ENCODE measurements around the gene RBM43. TPM values are rescaled to one million over a fixed set of nuclear protein-coding genes. Genes with fewer than 3 reads are reported as not detected.

The RBM43 gene
- total RNA-seq, 1 donor from 2014 or later, result 1.5 TPM

DNA sequence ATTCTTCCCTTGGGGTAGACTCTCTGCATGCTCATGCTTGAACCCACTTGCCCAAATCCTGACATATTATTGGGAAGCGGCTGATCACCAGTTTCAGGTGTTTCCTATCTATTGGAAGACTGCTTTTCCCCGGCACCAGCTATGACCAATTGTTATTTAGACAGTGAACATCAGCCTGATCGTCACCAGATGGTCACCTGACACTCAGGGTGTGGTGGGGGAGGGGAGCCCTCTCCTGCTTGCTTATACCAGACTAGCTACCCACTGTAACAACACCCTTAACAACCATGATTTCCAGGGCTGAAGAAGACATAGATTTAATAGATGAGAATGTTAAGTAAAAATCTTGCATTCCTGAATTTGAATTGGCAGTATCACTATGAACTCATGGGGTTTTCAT lies 44.3 kb downstream of the RBM43 start:
- H3K27ac ChIP-seq (replicated peaks), result no peak overlapping the region
- no peaks in the 10 kb centered on the region for H3K36me3 ChIP-seq
- H3K27me3 ChIP-seq (ENCODE audit: low read depth), result peaks cover 8% of the 10 kb centered on the region
- no peak overlapping the region for H3K4me3 ChIP-seq
- TF ChIP-seq, protein P1, sequence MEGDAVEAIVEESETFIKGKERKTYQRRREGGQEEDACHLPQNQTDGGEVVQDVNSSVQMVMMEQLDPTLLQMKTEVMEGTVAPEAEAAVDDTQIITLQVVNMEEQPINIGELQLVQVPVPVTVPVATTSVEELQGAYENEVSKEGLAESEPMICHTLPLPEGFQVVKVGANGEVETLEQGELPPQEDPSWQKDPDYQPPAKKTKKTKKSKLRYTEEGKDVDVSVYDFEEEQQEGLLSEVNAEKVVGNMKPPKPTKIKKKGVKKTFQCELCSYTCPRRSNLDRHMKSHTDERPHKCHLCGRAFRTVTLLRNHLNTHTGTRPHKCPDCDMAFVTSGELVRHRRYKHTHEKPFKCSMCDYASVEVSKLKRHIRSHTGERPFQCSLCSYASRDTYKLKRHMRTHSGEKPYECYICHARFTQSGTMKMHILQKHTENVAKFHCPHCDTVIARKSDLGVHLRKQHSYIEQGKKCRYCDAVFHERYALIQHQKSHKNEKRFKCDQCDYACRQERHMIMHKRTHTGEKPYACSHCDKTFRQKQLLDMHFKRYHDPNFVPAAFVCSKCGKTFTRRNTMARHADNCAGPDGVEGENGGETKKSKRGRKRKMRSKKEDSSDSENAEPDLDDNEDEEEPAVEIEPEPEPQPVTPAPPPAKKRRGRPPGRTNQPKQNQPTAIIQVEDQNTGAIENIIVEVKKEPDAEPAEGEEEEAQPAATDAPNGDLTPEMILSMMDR (IDR thresholded peaks at IDR 0.05; ENCODE audit: borderline replicate concordance), result no peak
- intact Hi-C loops (cut with micrococcal nuclease), result no loop called here
- H3K9me3 ChIP-seq (replicated peaks), result no peaks in the 10 kb centered on the region
- DNase-seq, result no peak
- no peaks in the 10 kb centered on the region for H3K4me1 ChIP-seq

DNA sequence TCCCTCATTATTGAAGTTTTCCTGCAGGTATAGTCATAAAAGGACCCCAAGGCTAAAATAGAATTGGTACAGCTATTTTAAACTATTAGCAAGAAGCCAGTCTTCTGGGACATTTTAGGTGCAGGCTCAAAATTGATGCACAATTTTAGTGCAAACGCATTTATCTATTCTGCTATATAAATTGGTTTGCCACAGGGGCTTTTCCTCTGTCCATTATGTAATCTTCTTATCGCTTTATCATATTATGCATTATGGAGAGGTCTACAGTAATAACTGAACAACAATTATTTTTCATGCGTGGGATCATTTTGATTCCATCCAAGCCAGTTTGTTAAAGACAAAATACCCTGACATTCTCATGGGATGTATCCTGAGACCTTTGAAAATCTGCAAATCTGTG lies 54.6 kb downstream of the RBM43 start:
- no peaks in the 10 kb centered on the region for H3K4me1 ChIP-seq
- no peaks in the 10 kb centered on the region for H3K36me3 ChIP-seq
- H3K4me3 ChIP-seq, result no peak overlapping the region
- no peak for DNase-seq
- intact Hi-C loops (cut with micrococcal nuclease), result no loop called here
- no peaks in the 10 kb centered on the region for H3K27me3 ChIP-seq (ENCODE audit: low read depth)
- TF ChIP-seq, protein P1 (IDR thresholded peaks at IDR 0.05; ENCODE audit: borderline replicate concordance), result no peak
- no peak overlapping the region for H3K27ac ChIP-seq (replicated peaks)
- H3K9me3 ChIP-seq (replicated peaks), result no peaks in the 10 kb centered on the region

DNA sequence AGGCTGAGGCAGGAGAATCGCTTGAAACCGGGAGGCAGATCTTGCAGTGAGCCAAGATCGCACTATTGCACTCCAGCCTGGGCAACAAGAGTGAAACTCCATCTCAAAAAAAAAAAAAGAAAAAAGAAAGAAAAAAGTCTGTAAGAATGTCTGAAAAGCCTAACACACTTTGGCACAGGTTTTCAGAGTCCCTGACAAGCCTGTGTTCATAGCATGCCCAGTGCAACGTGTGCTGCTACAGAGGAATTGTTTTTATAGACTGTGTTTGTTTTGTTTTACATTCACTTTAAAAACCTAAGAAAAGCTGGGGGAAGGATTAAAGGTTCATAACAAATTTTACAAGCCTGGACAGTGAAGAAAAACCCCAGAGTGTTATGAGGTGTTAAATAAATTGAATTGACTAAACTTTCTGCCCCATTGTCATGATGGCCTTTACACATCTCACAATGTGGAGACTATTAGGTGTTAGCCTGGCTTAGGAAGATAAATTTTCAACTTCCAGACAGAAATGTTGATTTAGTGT lies 55.2 kb downstream of the RBM43 start:
- TF ChIP-seq, protein P1 (IDR thresholded peaks at IDR 0.05; ENCODE audit: borderline replicate concordance), result no peak
- Histone ChIP-seq H3K9me3 (replicated peaks) (no peaks in the 10 kb centered on the region), H3K4me3 (no peak overlapping the region), H3K36me3 (no peaks in the 10 kb centered on the region), H3K4me1 (no peaks in the 10 kb centered on the region), H3K27ac (replicated peaks) (no peak overlapping the region), H3K27me3 (ENCODE audit: low read depth) (no peaks in the 10 kb centered on the region)
- intact Hi-C loops (cut with micrococcal nuclease), result no loop called here
- DNase-seq, result no peak

DNA sequence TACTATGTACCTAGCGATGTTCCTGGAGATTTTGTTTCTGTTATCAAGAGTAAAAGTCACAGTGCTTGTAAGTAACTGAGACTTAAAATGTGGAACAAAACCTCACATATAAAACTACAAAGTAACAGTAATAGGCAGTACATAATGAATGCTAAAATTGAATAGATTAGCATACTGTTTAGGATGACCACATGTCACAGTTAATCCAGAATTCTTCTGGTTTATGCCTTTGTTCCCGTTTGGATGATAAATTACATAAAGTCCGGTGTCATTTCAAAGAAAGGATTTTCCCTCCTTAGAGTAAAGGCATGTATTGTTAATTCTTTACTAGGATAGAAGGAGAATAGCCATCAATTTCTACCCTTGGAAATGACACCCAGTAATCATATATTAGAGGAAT lies 56.1 kb downstream of the RBM43 start:
- H3K4me3 ChIP-seq, result no peak overlapping the region
- H3K27ac ChIP-seq (replicated peaks), result no peak overlapping the region
- H3K9me3 ChIP-seq (replicated peaks), result no peaks in the 10 kb centered on the region
- TF ChIP-seq, protein P1 (IDR thresholded peaks at IDR 0.05; ENCODE audit: borderline replicate concordance), result no peak
- no peaks in the 10 kb centered on the region for H3K36me3 ChIP-seq
- intact Hi-C loops (cut with micrococcal nuclease), result no loop called here
- no peak for DNase-seq
- H3K27me3 ChIP-seq (ENCODE audit: low read depth), result no peaks in the 10 kb centered on the region
- no peaks in the 10 kb centered on the region for H3K4me1 ChIP-seq

DNA sequence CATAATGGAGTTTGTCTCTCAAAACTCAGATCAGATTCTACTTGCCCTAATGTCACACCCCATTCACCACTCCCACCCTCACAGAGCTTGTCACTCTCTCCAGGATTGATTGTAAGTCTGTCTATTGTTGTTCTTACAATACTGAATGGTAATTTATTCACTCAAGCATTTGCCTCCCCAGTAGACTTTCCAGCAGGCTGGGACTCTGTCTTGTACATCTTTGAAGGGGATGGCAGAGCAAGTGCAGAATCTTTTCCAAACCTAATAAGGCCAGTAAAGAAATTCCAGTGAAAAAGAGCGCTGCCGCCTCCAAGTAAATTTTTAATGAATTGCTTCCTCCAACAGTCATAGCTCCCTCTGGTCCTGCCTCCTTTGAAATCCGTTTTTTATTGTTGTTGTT lies 56.9 kb downstream of the RBM43 start:
- intact Hi-C loops (cut with micrococcal nuclease), result no loop called here
- Histone ChIP-seq H3K36me3 (no peaks in the 10 kb centered on the region), H3K27me3 (ENCODE audit: low read depth) (no peaks in the 10 kb centered on the region), H3K27ac (replicated peaks) (no peak overlapping the region), H3K9me3 (replicated peaks) (no peaks in the 10 kb centered on the region), H3K4me3 (no peak overlapping the region), H3K4me1 (no peaks in the 10 kb centered on the region)
- no peak for DNase-seq
- TF ChIP-seq, protein P1 (IDR thresholded peaks at IDR 0.05; ENCODE audit: borderline replicate concordance), result no peak

Data from left ventricle myocardium inferior (tissue), 1 donor.